OCI-M2 (cell line): ENCODE measurements around the gene NCDN.

ENCODE experiments used
- DNase-seq: peaks from one replicate; lab custom pipeline; 2025; ENCODE audit not compliant: unreplicated experiment; lab: John Stamatoyannopoulos, UW

Gene NCDN

GRCh38 chr1:35589516-35590427 lies 32.2 kb downstream of the NCDN start:
- DNase-seq: no peak

GRCh38 chr1:35590476-35591040 lies 33.0 kb downstream of the NCDN start:
- no peak for DNase-seq

GRCh38 chr1:35591211-35591610 lies 33.6 kb downstream of the NCDN start:
- no peak for DNase-seq

GRCh38 chr1:35592991-35593769 lies 35.6 kb downstream of the NCDN start:
- DNase-seq: no peak

GRCh38 chr1:35594005-35594760 lies 36.6 kb downstream of the NCDN start:
- no peak for DNase-seq

- no peak for DNase-seq
Observed at GRCh38 chr1:35595684-35596083, 38.1 kb downstream of the NCDN start.

- DNase-seq: no peak
Observed at GRCh38 chr1:35597870-35598269, 40.3 kb downstream of the NCDN start.

- DNase-seq: no peak
Observed at GRCh38 chr1:35598895-35599294, 41.3 kb downstream of the NCDN start.

- no peak for DNase-seq
Observed at GRCh38 chr1:35599411-35599810, 41.8 kb downstream of the NCDN start.

- no peak for DNase-seq
Observed at GRCh38 chr1:35600593-35600992, 43.0 kb downstream of the NCDN start.

- DNase-seq: no peak
Observed at GRCh38 chr1:35603468-35603867, 45.9 kb downstream of the NCDN start.

- no peak for DNase-seq
Observed at GRCh38 chr1:35603941-35604340, 46.3 kb downstream of the NCDN start.

- DNase-seq: no peak
Observed at GRCh38 chr1:35605071-35605866, 47.7 kb downstream of the NCDN start.

GRCh38 chr1:35605867-35606182 lies 48.2 kb downstream of the NCDN start:
- DNase-seq: no peak

GRCh38 chr1:35611655-35612054 lies 54.1 kb downstream of the NCDN start:
- no peak for DNase-seq

GRCh38 chr1:35615440-35615839 lies 57.8 kb downstream of the NCDN start:
- no peak for DNase-seq
